ENCODE data around the gene WNT6.

WNT6 gene

GRCh38 chr2:218895326-218895725 lies 35.7 kb downstream of the WNT6 start:
- DNase-seq, result no peak

DNA sequence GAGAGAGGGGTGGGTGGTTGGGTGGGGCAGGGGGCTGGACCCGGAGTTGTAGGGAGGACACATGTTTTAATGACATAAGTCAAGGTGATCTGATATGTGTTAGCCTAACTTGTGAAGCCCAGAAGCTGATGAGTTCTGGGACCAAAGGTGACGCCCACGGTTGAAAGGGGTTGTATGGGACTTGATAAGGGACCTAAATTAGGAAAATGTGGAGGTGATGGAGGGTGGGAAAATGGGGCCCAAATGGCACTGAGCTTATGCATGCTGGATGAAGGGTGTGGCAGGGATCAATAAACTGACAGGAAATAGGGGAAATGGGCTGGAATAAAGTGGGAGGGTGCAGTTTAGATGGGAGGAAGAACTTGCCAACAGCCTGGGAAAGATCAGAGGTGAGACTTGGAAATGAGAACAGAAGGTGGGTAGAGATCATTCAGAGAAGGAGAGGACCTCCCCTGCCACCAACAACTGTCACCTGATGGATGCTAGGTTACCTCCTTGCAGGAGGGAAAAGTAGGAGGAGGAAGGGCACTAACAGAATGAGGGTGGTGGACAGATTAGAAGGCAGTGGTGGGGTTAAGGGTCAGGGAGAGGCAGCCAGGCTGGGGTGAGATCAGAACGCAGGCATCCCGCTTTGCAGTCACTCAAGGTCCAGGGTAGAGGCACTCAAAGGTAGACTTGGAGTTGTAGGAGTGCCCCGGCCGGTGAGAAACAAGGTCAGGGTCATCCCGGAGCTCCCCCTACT lies 36.3 kb downstream of the WNT6 start:
- DNase-seq, result no peak

- DNase-seq, result peak; percentile 77 to 91
Observed at GRCh38 chr2:218896501-218897393, 37.1 kb downstream of the WNT6 start.

DNA sequence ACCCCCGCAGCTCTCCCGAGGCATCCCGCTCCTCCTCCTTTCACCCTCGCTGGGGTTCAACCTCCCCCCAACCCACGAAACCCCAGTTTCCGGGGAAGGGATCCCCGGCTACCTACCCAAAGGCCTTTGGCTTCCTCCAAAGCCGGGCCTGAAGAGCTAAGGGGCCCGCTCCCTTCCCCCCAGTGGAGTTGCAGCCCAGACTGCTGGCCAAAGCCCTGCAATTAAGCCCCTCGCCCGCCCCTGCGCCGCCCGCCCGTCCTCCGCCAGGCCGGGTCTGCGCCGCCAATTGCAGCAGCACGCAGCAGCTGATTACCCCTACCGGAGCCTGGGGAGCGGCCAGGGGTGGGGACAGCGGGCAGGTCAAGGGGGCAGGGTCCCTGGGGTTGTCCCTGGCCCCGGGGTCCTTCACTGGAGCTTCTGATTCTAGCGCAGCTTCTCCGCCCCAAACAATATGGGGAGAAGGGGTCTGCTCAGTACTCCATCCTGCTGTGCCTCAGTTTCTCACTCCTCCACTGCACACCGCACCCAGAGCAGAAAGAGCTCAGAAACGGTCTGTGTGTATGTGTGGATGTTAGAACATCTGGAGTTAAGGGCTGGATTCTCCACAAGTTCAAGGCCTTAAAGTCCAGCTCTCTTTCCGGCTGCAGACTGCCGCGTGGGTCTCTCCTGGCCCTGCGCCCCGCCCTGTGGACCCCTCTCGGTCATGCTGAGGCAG lies 37.9 kb downstream of the WNT6 start:
- DNase-seq, result no peak

- DNase-seq, result peak; percentile 66 to 85
Observed at GRCh38 chr2:218898109-218898878, 38.7 kb downstream of the WNT6 start.

DNA sequence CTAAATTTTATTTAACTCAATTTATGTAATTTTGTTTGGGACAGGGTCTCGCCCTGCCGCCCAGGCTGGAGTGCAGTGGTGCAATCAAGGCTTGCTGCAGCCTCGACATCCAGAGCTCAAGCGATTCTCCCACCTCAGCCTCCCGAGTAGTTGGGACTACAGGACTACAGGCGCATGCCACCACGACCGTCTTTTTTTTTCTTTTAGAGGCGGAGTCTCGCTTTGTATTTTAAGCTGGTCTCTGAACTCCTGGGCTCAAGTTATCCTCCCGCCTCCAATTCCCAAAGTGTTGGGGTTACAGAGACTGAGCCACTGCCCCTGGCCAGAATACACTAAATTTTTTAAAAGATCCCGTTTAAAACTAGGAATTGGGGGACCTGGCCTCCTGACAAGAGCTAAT lies 39.5 kb downstream of the WNT6 start:
- DNase-seq, result no peak

- no peak for DNase-seq
Observed at GRCh38 chr2:218902427-218902826, 42.8 kb downstream of the WNT6 start.

- DNase-seq, result no peak
Observed at GRCh38 chr2:218904176-218904575, 44.6 kb downstream of the WNT6 start.

GRCh38 chr2:218908721-218909619 lies 49.4 kb downstream of the WNT6 start:
- peak; percentile 87 to 88 for DNase-seq

DNA sequence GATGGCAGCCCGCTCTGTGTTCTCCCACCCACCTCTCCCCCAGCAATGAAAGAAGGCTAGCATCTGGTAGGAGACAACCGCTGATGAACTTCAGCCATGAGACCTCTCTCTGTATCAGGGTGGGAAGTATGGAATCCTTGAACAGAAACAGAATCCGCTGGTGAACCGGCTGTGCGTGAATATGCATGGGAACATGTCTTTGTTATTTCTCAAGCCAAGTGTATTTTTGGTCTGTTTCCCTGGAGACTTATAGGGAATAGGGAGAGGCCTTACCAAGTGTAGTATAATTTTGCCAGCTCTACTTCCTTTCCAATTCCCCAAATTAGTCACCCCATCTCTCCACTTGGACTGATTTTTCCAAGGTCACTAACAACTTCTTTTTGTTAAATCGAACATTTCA lies 51.1 kb downstream of the WNT6 start:
- no peak for DNase-seq

- DNase-seq, result no peak
Observed at GRCh38 chr2:218920504-218920903, 60.9 kb downstream of the WNT6 start.
